HG02938 (cell line): Measurements from ENCODE around the gene PRPF40B.

Source experiments
- ATAC-seq: cut with Tn5 transposase; IDR thresholded peaks from one replicate; pipeline ENCODE4 v1.9.1; 2021; ENCODE audit warnings: mild to moderate bottlenecking, moderate library complexity; ENCODE audit not compliant: unreplicated experiment

Gene PRPF40B

GRCh38 chr12:49680075-49680474 is 56.7 kb downstream of the PRPF40B start:
- no peak for ATAC-seq

GRCh38 chr12:49683599-49684309 is 60.4 kb downstream of the PRPF40B start:
- no peak for ATAC-seq

- no peak for ATAC-seq
These were observed 61.0 kb downstream of the PRPF40B start for GRCh38 chr12:49684310-49684854.

- no peak for ATAC-seq
These were observed 64.6 kb downstream of the PRPF40B start for GRCh38 chr12:49687941-49688340.

- ATAC-seq, result no peak
These were observed 65.9 kb downstream of the PRPF40B start for GRCh38 chr12:49689237-49689636.

- ATAC-seq, result no peak
These were observed 66.4 kb downstream of the PRPF40B start for GRCh38 chr12:49689785-49690184.

- no peak for ATAC-seq
These were observed 69.5 kb downstream of the PRPF40B start for GRCh38 chr12:49692851-49693250.

GRCh38 chr12:49693931-49694444 is 70.6 kb downstream of the PRPF40B start:
- ATAC-seq, result no peak
